Endothelial cell of umbilical vein (primary cell): Measurements from ENCODE around the gene SULF2. TPM values are rescaled to one million over a fixed set of nuclear protein-coding genes. Genes with fewer than 3 reads are reported as not detected.

Source experiments
- BruUV-seq: library from RNA; stranded (reverse); fragments of 400-500 nt; replicated peaks from 2 replicates; lab custom pipeline; 2021; lab: Mats Ljungman, UMichigan
- CTCF ChIA-PET: fragments of 300-600, 350-600 bp; sonication (Branson Sonifier 250); formaldehyde crosslinking; loops from one replicate; lab custom pipeline; 2021; ENCODE audit warnings: antibody characterized with exemption, inconsistent platforms; lab: Charles Lee
- POLR2A ChIA-PET: fragments of 300-600, 350-600 bp; sonication (Branson Sonifier 250); formaldehyde crosslinking; loops from one replicate; lab custom pipeline; 2021; ENCODE audit warnings: antibody characterized with exemption, inconsistent platforms; lab: Charles Lee
- DNase-seq: peaks from one replicate; pipeline ENCODE4 v3.0.0-alpha.2; 2011; ENCODE audit warnings: low read depth, low spot score
- FAIRE-seq: peaks from 2 replicates; lab custom pipeline; 2011; peaks lifted over from hg19 to GRCh38; lab: Jason Lieb, UNC
- H2AFZ ChIP-seq: 2 replicates; pipeline ENCODE4 v1.6.0; 2012; ENCODE audit warnings: low read depth, low read length, control low read depth, inconsistent platforms
- H3K27ac ChIP-seq: 2 replicates; pipeline ENCODE4 v1.5.1; 2011; ENCODE audit warnings: low read depth, mild to moderate bottlenecking, control low read depth, low read length, moderate library complexity; ENCODE audit not compliant: insufficient read depth
- H3K27me3 ChIP-seq, 2 experiments: 2 replicates each; pipeline versions ENCODE4 v1.6.0 to v1.6.1; 2011; ENCODE audit warnings: low read length in 2 of 2, mixed read lengths in 1 of 2; ENCODE audit not compliant: control insufficient read depth in 2 of 2, insufficient read depth in 2 of 2
- H3K36me3 ChIP-seq, 2 experiments: 2 replicates in 1 of 2; 3 replicates in 1 of 2; pipeline ENCODE4 v1.5.1; 2011; ENCODE audit warnings: low read length in 2 of 2, mild to moderate bottlenecking in 1 of 2, moderate library complexity in 1 of 2; ENCODE audit not compliant: control insufficient read depth in 2 of 2, insufficient read depth in 2 of 2; ENCODE audit errors: extremely low read depth in 1 of 2
- H3K4me1 ChIP-seq: 3 replicates; pipeline ENCODE4 v1.5.1; 2011; ENCODE audit warnings: mild to moderate bottlenecking, low read length; ENCODE audit not compliant: control insufficient read depth, insufficient read depth; ENCODE audit errors: extremely low read depth
- H3K4me2 ChIP-seq: 2 replicates; pipeline ENCODE4 v1.6.1; 2011; ENCODE audit warnings: low read length, control low read depth, mixed read lengths; ENCODE audit not compliant: insufficient read depth
- H3K4me3 ChIP-seq, 3 experiments: fragments of 200-600 bp in 1 of 3; sonication (generic), shearing (Covaris generic) in 1 of 3; replicated peaks in 1 of 3; 2 replicates each; pipeline ENCODE4 v1.5.1; 2011 to 2016; ENCODE audit warnings: control low read depth in 3 of 3, low read length in 3 of 3, mild to moderate bottlenecking in 2 of 3, inconsistent platforms in 1 of 3, low read depth in 1 of 3, moderate library complexity in 1 of 3; ENCODE audit not compliant: insufficient read depth in 1 of 3
- H3K79me2 ChIP-seq: 2 replicates; pipeline ENCODE4 v1.6.0; 2012; ENCODE audit warnings: low read length, inconsistent platforms; ENCODE audit not compliant: control insufficient read depth, insufficient read depth
- H3K9ac ChIP-seq: replicated peaks from 2 replicates; pipeline ENCODE3; 2011; ENCODE audit warnings: low read length, control low read depth; ENCODE audit not compliant: insufficient read depth; ENCODE audit errors: extremely low read depth
- H3K9me1 ChIP-seq: replicated peaks from 3 replicates; pipeline ENCODE4 v1.6.0; 2011; ENCODE audit warnings: mild to moderate bottlenecking, low read length; ENCODE audit not compliant: control insufficient read depth, insufficient read depth; ENCODE audit errors: extremely low read depth
- H3K9me3 ChIP-seq: replicated peaks from 2 replicates; pipeline ENCODE4 v1.5.1; 2012; ENCODE audit warnings: low read length, inconsistent platforms; ENCODE audit not compliant: control insufficient read depth, insufficient read depth
- H4K20me1 ChIP-seq: replicated peaks from 2 replicates; pipeline ENCODE3; 2011; ENCODE audit warnings: mild to moderate bottlenecking, low read length; ENCODE audit not compliant: control insufficient read depth, insufficient read depth; ENCODE audit errors: extremely low read depth
- CTCF ChIP-seq, 2 donors: IDR thresholded peaks; 1 replicate in 1 of 2; 2 replicates in 1 of 2; pipeline ENCODE4 v1.5.1; 2011; ENCODE audit warnings: low read length in 2 of 2, mild to moderate bottlenecking in 2 of 2, moderate library complexity in 2 of 2, control low read depth in 1 of 2, inconsistent platforms in 1 of 2, low read depth in 1 of 2; ENCODE audit not compliant: insufficient read depth in 1 of 2; ENCODE audit errors: extremely low read depth in 1 of 2
- EZH2 ChIP-seq: IDR thresholded peaks from 2 replicates; pipeline ENCODE4 v1.6.1; 2012; ENCODE audit warnings: borderline replicate concordance, low read depth, mild to moderate bottlenecking, moderate library complexity, low read length, inconsistent platforms; ENCODE audit not compliant: severe bottlenecking
- FOS ChIP-seq: IDR thresholded peaks from 2 replicates; pipeline ENCODE4 v1.6.1; 2011; ENCODE audit warnings: mild to moderate bottlenecking, low read length, moderate library complexity, borderline replicate concordance; ENCODE audit not compliant: insufficient read depth
- GATA2 ChIP-seq: IDR thresholded peaks from 2 replicates; pipeline ENCODE4 v1.7.0; 2011; ENCODE audit warnings: low read depth, mild to moderate bottlenecking, moderate library complexity, mixed read lengths, low read length; ENCODE audit not compliant: insufficient read length, insufficient read depth
- JUN ChIP-seq: IDR thresholded peaks from 2 replicates; pipeline ENCODE4 v1.6.1; 2011; ENCODE audit warnings: borderline replicate concordance, low read depth; ENCODE audit not compliant: insufficient read length, insufficient read depth
- MAX ChIP-seq: IDR thresholded peaks from 2 replicates; pipeline ENCODE4 v1.6.1; 2011; ENCODE audit not compliant: insufficient read depth, insufficient read length
- MYC ChIP-seq: IDR thresholded peaks from one replicate; pipeline ENCODE4 v1.6.1; 2011; ENCODE audit warnings: mild to moderate bottlenecking, low read depth, low read length
- POLR2A ChIP-seq: IDR thresholded peaks from 2 replicates; pipeline ENCODE4 v1.6.1; 2012; ENCODE audit warnings: low read depth, mild to moderate bottlenecking, control low read depth, low read length
- POLR2AphosphoS5 ChIP-seq: IDR thresholded peaks from 2 replicates; pipeline ENCODE4 v1.6.1; 2012; ENCODE audit warnings: low read depth, mild to moderate bottlenecking, control low read depth, low read length, moderate library complexity; ENCODE audit not compliant: insufficient read depth
- dilution Hi-C: fragments of 300-500 bp; cut with MboI; formaldehyde crosslinking; loops from one replicate; pipeline ENCODE4 v1.15.0; 2019; ENCODE audit warnings: low sequenced_read_pairs; ENCODE audit not compliant: extremely low pct_ligation_motif_present
- intact Hi-C: fragments of 100-400 bp; cut with micrococcal nuclease; formaldehyde crosslinking; loops from one replicate; pipeline ENCODE4 v1.10.0; 2022
- polyA plus RNA-seq, 4 experiments: library from polyadenylated mRNA; depleted of rRNA in 3 of 4; stranded (reverse) in 3 of 4; unstranded in 1 of 4; fragments of >200 nt; gene quantifications; 2 replicates each; pipeline versions ENCODE4 v1.2.1 to v1.2.3, GENCODE V29; 2011 to 2012; ENCODE audit warnings: missing spikeins in 1 of 4
- total RNA-seq: library from RNA; stranded (reverse); gene quantifications from 2 replicates; pipeline ENCODE4 v1.2.3, GENCODE V29; 2021

The SULF2 gene
- total and polyA plus RNA-seq, 2 donors (not counting 3 experiments of a cell fraction or from before 2014, with no cell fraction given), result 58.5 to 160 TPM

- BruUV-seq, result no TSS peak
- ChIA-PET CTCF (no interaction called here), POLR2A (no interaction called here)
- no peaks in the 10 kb centered on the region for H3K9me1 ChIP-seq
- no peaks in the 10 kb centered on the region for H4K20me1 ChIP-seq
- H3K27me3 ChIP-seq, result no peaks in the 10 kb centered on the region
- no peak overlapping the region for H3K27ac ChIP-seq
- no peak for DNase-seq
- no peak for FAIRE-seq
- no peak overlapping the region for H3K4me3 ChIP-seq
- TF ChIP-seq GATA2 (no peak), MAX (no peak), POLR2A (no peak), JUN (no peak), MYC (no peak), CTCF (IDR thresholded peaks at IDR 0.05; ENCODE audit: extremely low read depth in 1 of 2, insufficient read depth in 1 of 2, low read depth in 1 of 2, low read length in 2 of 2) (no peak), FOS (no peak), EZH2 (no peak), POLR2AphosphoS5 (no peak)
- H3K9ac ChIP-seq, result no peak overlapping the region
- H2AFZ ChIP-seq, result no peak overlapping the region
- no peaks in the 10 kb centered on the region for H3K9me3 ChIP-seq
- peaks cover 9 to 14% of the 10 kb centered on the region in 2 experiments for H3K36me3 ChIP-seq
- H3K4me2 ChIP-seq, result no peak overlapping the region
- intact Hi-C loops (no loop called here), dilution Hi-C loops (no loop called here)
- H3K79me2 ChIP-seq, result no peaks in the 10 kb centered on the region
- H3K4me1 ChIP-seq, result peaks cover 2% of the 10 kb centered on the region
These were observed 142.7 kb downstream of the SULF2 start for GRCh38 chr20:47642624-47643023.
